GM18867 (cell line): ENCODE data around the gene JAG2.

ENCODE experiments used
- ATAC-seq: cut with Tn5 transposase; IDR thresholded peaks from one replicate; pipeline ENCODE4 v1.9.1; 2021; ENCODE audit warnings: mild to moderate bottlenecking, moderate library complexity; ENCODE audit not compliant: unreplicated experiment

Gene JAG2

DNA sequence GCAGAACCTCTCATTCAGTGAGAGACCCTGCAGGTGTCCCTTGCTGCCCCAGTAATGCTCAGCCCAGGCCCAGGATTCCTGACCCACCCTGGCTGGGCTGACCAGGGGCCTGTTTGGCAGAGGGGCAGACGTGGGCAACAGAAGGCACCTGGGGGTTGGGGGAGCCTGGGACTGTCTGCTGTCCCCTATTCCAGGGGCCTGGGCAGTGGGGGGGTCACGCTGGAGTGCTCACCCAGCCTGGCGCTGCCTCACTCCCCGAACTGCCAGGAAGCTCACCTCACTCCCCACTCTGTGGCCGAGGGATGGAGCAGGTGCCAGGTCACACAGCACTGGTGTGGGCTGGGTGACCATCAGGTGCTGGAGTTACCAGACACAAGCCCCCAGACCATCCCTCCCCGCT lies 35.1 kb upstream of the JAG2 start:
- ATAC-seq: no peak

DNA sequence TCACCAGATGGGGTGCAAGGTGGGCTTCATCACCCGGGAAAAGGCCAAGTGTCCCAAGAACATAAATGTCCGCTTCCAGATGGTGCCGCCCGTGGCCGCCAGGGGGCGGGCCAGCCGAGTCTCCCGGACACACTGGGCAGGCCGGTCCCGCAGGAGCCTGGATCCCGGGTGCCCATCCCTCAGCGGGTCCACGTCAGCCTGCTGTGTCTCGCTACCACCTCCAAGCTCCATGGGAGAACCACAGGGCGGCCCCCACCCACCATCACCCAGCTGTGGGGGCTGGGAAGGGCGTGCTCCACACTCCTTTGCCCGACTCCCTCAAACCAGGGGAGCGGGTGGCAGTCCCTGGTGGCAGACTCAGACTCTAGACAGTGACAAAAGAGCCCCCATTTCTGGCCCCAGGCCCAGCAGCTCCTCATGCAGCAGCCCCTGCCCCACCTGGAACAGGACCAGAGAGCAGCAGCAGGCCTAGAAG lies 34.5 kb upstream of the JAG2 start:
- no peak for ATAC-seq

DNA sequence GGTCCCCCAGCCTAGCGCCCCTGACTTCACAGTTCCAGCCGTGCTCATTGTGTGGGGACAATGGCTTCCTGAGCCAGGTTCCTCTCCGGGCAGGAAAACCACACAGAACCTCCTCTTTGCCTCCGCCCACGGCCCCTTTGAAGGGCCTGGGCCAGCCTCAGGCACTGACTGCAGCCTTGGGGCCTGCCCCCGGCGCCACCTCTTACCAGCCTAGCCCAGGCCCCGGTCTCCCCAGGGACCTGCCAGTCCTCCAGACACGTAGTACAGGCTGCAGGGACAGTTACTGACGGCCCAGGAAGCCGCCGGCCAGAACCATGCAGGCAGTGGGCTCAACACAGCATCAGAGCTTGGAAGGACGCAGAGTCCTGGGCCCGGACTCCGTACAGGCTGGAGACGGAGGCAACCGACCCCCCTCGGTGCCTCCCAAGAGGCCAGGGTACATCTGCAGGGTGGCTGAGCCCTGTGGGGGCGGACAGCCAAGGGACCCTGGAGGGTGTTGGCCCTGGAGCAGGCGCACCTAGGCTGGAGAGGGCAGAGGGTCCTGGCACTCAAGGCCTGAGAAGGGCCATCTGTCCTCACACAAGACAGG lies 33.4 kb upstream of the JAG2 start:
- no peak for ATAC-seq

DNA sequence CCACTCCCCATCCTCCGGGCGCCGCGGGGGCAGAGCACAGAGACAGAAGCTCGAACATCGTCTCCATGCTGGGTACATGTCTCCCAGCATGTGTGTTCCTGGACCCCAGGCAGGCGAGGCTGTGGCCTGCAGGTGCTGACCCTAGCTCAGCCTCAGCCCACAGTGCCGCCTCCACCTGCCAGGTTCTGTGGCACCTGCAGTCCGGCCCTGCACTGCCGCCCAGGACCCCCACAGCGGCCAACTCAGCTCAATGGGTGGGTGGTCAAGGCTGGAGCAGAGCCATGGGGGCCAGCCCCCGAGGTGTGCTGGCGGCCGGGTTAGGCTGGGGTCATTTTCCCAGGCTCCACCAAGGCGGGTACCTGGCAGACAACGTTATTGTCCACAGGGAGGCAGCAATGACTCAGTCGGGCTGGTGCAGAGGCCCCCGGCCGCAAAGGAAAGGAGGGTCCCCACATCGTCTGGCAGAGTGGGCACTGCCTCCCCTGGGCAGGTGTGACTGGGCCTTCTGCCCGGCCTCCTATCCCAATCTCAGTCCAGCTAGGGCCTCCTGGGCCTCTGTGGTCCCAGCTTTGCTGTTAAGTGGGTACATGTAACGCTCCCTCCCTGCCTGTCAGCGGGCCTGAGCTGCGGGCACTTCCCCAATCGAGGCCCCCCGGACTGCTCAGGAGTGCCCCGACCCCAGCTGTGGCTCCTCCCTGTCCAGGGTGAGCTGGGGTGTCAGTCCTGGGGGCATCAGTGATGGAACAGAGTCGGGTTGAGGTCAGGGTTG lies 32.8 kb upstream of the JAG2 start:
- no peak for ATAC-seq

DNA sequence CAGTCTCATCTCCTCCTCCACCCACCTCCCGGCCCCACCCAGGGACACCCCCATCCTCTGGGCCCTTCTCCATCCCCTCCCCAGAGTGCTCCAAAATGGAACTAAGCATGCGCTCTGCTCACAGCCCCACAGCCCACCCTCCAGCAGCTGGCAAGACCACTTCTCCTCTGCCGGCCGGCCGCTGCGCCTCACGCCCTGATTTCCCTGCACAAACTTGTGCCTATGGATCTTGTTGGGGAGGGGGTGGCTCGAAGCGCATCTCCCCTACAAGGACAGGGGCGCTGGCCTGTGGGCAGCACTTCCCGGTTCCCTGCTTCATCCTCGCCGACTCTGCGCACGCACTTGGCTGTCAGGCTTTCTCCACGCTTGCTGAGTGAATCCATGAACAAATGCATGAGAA lies 32.1 kb upstream of the JAG2 start:
- ATAC-seq: no peak

DNA sequence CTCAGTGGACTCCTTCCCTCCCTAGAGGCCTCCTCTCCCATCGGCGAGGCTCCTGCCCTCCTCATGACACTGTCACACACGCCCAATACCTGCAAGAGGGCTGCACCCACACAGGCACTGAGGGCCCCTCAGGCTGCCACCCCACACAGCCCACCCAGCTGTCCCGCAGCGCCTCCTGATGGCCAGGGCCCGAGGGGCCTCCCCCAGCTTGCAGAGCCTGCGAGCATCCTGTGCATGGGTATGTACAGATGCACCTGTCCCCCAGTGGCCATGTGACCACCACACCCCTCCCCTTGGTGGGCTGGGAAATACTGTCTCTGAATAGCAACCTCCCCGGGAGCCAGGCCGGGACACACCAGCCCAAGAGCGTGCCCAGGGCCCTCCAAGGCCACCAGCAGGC lies 31.5 kb upstream of the JAG2 start:
- ATAC-seq: no peak

DNA sequence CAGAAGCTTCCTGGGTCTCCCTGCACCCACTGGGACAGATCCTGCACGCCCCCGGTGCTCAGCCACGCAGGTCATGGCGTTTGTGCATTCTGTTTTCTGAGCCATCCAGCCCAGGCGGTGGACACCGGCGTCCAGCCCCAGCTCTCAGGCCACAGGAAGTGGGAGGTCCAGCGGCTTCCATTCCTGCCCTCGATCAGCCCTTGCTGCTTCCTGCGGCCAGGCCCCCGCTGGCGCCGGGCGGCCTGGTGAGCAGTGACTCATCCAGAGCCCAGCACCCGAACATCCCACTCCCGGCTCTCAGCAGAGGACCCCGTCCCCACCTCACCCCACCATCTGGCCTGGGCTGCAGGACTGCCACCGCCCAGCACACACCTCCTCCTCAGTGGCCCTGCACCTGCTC lies 30.5 kb upstream of the JAG2 start:
- ATAC-seq: no peak

DNA sequence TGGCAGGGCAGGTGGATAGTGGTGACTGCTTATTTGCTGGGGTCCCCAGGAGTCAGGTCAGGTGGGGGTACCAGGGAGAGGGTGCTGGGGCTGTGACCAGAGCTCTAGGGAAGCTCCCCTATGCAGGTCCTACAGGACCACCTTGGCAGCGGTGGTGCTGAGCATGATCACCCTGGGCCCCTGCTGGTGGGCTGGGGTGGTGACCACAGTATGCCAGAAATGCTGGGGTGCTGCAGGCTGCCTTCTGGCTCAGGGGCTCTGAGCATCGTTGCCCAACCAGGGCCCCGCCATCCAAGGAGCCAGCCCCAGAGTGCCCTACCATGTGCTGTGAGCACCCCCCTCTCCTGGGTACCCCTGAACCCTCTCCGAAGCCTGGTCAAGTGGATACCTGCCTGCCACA lies 30.0 kb upstream of the JAG2 start:
- no peak for ATAC-seq

DNA sequence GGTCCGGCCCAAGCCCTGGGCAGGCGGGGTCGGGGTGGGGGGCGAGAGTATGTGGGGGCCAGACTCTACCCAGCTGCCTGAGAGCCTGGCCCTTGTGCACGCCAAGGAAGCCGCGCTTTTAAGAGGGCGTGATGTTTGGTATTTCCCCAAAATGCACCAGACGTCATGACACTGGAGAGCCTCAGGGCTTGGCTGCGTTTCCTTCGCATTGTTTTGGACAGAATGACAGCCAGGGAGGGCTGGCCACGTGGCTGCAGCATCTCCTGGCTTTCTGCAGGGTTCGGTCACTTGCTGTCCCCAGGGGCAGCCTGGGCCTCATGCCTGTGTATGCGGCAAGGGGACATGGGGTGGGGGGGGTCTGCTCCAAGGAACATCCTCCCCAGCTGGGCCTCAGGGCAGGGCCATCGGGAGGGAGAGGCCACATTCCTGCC lies 28.6 kb upstream of the JAG2 start:
- no peak for ATAC-seq

DNA sequence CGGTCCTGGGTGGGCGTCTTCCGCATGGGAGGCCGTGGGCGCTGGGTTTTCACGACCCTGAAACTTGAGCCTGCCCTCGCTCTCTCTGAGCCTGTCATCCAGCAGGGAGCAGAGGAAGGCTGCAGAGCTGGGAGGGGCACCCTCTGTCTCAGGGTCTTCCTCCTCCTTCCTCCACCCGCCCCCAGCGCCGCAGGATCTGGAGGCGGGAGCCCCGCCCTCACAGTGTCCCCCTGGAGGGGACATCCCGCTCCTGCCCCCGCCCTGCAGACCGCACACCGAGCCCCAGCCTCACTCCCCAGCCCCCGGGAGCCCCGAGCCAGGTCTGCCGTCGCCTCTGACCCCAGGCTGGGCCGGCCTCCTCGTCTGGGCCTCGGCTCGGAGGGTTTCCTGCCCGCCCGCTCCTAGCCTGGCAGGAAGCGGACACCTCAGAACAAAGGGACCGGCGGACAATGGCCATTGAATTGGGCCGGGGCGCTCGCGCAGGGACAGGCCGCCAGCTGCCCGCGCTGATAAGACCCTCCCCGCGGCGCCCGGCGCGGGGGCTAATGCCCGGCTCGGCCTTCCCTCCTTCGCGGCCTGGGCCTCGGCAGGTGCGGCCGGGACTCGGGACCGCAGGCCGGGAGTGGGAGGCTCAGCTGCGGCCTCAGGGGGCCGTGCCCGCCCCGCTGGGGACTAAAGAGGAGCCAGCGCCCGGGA lies 27.8 kb upstream of the JAG2 start:
- ATAC-seq: no peak

DNA sequence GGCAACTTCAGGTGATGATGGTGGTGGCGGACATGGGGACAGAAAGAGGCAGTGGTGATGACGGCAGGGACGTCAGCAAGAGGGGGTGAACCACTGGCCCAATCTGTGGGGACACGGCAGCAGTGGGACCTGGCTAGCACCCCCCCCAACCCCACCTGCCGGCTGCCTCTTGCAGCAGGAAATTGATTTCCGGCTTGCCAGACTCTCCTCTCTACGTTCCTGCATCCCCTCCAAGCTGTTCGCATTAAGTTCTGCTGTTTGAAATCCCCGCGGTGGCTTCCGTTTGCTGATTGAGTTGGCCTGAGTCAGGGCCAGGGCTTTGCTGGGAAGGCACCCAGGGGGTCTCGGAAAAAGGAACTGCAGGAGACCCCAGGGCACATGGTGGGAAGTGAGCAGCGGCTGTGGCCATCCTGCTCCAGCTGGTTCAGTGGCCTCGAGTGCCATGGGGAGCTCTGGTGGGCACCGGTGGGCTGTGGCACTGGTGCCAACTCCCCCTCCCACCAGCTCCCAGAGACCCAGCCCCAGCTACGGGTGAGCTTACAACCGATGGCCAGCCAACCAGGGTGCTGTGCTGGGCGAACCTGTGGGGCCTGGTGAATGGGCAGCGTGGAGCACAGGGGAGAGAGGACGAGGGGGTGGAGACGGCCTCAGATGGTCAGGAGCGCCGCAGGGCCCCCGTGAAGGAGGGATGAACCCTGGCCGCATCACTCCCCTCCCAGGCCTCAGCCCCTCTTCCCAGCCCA lies 27.1 kb upstream of the JAG2 start:
- ATAC-seq: no peak

DNA sequence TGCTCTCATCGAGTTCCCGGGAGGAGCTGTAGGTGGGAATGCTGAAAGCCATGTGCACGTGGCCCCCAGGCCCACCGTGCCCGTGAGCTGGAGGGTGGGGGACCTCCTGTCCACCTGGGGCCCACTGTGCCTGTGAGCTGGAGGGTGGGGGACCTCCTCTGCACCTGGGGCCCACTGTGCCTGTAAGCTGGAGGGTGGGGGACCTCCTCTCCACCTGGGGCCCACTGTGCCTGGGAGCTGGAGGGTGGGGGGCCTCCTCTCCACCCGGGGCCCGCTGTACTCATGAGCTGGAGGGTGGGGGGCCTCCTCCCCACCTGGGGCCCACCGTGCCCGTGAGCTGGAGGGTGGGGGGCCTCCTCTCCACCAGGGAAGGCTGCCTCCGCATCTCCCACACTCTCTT lies 26.5 kb upstream of the JAG2 start:
- no peak for ATAC-seq

DNA sequence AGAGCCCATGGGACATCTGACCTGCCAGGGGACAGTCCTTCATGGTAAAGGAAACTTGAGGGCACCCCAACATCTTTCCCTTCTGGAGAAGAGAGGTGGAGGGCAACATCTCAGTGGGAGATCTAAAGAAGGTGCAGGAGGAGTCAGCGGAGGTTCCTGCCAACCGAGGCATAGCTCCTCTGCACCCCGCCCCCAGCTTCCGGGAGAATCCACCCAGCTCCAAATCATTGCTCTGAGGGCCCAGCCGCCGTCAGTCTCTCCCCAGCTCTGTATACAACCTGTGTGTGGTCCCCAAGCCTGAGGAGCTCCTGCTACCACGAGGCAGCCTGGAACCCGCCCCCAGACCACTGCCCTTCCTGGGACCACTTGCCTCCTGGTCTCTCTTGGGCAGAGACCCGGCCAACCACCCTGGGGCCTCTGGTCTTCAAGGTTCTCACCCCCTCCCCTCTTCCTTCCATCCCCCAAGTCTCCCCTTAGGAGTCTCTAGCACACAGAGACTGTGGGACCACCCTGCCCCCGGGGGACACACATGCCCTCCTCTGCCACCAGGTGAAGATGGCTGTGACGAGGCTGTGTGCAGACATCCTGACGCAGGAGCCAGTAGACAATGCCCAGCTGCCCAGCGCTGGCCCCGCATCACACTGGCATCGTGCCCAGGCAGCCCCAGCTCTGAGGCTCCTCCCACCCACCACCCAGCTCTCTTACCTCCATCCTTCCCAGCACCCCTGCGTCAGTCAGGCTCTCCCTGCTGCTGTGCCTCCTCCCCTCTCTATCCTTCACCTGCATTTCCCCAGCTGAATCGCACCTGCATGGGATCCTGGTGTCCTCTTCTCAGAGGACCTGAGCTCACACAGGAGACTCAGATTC lies 25.6 kb upstream of the JAG2 start:
- ATAC-seq: no peak

DNA sequence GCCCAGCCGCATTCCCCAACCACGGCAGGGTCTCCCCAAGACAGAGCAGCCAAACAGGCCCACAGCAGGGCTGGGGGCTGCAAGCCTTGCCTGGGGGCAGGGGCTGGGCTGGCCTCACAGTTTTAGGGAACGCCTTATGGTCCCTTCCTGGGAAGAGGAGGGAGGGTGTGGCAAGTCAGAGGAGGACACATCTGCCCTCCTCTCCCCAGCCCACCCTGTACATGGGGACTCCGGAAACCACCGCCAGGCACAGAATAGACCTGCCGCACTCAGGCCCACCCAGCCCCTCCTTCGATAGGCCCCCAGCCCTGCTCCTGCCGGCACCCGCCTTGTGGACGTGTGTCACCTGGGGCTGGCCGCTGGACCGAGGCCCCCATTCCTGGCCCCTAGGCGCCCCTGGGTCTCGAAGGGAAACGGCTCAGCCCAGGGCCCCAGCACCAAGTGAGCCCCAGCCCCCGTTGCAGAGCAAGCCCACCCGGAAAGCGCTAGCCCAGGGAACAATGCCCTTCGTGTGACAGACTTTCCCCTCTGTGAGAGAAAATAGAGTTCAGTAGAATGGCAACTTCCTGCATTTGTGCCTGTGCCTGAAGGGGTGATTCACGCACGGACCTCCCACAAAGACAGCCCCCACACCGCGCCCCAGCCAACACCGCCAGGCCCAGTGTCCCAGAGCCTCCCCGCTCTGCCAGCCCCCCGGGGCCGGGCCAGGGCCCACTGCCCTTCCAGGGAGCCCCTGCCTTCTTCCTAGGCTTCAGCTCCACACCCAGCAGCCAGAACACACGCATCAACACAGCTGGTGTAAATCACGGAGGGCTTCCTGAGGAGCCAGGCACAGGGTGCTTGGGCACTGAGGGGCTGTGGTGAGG lies 24.5 kb upstream of the JAG2 start:
- no peak for ATAC-seq

DNA sequence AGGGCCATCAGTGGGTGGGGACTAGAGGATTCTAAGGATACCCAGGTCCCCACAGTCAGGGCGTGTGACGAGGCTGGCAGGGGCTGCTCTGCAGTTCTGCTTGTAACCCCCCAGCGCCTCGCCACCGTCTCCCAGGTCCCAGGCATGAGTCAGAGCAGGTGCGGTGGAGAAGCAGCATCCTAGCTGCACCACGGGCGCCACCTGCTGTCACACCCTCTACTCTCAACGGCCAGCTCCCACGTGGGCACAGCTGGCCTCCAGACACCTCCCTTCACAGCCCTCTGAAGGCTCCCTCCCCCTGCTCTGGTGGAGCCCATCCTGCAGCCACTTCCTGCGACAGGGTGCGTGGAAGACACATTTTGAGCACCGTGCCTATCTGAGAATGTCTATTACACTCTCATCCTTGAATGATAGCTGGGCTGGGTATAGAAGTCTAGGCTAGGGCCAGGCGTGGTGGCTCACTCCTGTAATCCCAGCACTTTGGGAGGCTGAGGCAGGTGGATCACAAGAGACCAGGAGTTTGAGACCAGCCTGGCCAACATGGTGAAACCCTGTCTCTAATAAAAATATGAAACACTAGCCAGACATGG lies 19.5 kb upstream of the JAG2 start:
- ATAC-seq: no peak

DNA sequence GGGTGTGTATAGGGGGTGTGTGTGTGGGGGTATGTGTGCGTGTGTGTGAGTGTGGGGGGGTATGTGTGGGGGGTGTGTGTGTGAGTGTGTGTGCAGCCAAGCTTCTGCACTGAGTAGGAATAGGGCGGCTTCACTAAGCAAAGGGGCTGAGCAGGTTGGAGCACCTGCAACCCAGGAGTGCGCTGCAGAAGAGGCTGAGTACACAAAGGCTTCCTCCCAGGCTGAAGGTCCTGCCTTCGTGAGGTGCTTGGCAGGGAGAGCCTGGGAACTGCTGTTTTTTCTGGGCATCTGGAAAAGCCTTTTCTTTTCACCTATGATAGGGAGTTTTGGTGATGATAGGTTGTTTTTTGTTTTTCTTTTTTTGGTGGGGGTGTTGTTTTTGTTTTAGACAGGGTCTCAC lies 18.5 kb upstream of the JAG2 start:
- no peak for ATAC-seq

DNA sequence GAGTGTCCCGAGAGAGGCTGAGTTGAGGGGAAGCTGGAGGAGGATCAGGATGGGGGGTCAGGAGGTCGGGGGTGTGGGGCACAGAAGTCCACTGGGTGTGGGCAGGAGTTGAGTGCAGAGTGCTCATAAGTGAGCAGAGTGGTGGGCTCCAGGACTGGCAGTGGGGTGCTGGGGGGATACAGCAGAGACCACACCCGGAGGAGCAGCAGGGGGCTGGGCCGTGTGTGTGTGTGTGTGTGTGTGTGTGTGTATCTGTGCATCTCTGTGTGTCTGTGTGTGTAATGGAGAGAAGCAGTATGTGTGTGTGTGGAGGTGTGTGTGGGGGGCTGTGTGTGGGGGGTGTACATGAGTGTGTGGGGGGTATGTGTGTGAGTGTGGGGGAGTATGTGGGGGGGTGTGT lies 17.4 kb upstream of the JAG2 start:
- no peak for ATAC-seq

DNA sequence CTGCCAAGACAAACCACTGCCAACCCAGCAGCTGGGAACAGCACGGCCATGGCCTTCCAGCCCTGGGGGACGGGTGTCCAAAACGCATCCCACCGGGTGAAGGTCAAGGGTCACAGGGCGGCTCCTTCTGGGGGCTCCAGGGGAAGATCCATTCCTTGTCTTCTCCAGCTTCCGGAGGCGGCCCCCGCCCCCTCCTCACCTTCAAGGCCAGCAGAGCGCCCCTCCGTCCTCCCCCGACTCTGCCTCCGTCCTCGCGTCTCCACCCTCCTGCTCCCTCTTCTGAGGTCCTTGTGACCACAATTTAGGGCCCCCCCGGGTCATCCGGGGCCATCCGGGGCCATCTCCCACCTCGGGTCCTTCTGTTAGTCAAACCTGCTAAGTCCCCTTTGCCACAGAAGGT lies 16.4 kb upstream of the JAG2 start:
- no peak for ATAC-seq

DNA sequence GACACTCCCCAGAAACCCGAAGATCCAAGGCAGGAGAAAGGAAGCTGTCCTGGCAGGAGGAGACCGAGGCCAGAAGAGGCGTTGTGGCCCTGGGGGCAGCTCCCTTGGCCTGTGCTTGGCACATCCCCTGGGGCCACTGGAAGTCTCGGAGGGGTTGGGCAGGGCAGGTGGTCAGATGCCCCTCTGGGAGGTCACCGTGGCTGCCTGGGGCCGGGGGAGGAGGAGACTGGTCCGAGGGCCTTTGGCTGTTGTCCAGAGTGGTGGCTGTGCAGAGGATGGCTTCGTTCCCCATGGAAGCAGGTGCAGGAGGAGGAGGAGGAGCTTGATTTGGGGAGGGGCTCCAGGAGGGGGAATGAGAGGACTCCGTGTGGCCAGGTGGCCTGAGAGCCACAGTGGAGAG lies 15.9 kb upstream of the JAG2 start:
- ATAC-seq: no peak
